ENCODE data around the gene NOD1. TPM values are rescaled to one million over a fixed set of nuclear protein-coding genes. Genes with fewer than 3 reads are reported as not detected.
A peak's percentile ranks its signal among the peaks of the same experiment; 100 is the strongest.

Gene NOD1
- total and polyA plus RNA-seq, 2 experiments from 2014 or later: 5.9 to 11.1 TPM

DNA sequence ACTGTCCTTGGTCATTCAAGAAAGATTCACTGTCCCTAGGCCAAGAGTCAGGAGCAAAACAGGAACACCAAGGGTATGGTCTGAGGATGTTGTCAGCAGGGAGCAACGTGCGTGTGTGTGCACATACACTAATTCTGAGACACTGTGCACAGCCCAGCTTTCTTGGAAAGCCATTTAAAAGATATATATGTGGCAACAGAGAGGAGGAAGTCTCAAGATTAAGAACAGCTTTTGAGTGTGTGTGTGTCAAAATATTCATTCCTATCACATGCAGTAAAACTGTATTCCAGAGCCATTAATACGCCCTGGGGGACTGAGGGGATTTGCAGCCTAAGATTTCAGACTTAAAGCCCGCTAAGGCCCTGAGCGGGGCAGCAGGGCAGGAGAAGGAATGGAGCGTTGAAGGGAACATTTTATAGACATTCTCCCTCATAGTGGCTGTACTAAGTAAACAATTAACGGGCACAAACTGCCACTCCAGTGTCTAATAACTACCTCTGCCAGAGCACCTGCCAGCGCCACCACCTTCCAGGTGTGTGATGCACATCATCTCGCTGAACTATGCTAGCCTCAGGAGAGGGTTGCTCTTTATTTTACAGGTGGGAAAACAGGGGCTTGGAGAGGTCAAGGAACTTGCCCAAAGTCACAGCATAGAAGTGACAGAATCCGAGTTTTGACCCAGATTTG, 2.0 kb downstream of the NOD1 start:
- H3K4me3 ChIP-seq: 0 out of 2 replicates have a peak overlapping the region, but pooled peaks have one; percentile 88

GRCh38 chr7:30475580-30475979, 3.0 kb downstream of the NOD1 start:
- no peaks in the 10 kb centered on the region for H3K9me3 ChIP-seq (ENCODE audit: low read depth)
- H3K4me3 ChIP-seq: no peak overlapping the region
- 32 to 43% methylated on average over 6 of the region's 6 CpGs for WGBS, 2 experiments (ENCODE audit: low coverage in 1 of 2, low lambda C conversion rate in 2 of 2, missing lambda C conversion rate in 2 of 2)
- H3F3A ChIP-seq (ENCODE audit: insufficient read depth): peaks cover 65% of the 10 kb centered on the region
- no peaks in the 10 kb centered on the region for H3K36me3 ChIP-seq (ENCODE audit: low read depth)
- in situ Hi-C loops (cut with MboI): no loop called here
- H4K20me1 ChIP-seq (ENCODE audit: insufficient read depth): no peaks in the 10 kb centered on the region
- H3K9me2 ChIP-seq (ENCODE audit: insufficient read depth): no peaks in the 10 kb centered on the region
- H2AFZ ChIP-seq: no peak overlapping the region
- H3K9ac ChIP-seq: peak overlapping the region; percentile 61
- H3K27ac ChIP-seq: peak overlapping the region; percentile 92
- peaks cover 75% of the 10 kb centered on the region for H3K4me1 ChIP-seq (ENCODE audit: insufficient read depth)
- no peaks in the 10 kb centered on the region for H3K27me3 ChIP-seq (replicated peaks; ENCODE audit: insufficient read depth)
- no peak for TF ChIP-seq EZH2 (IDR thresholded peaks at IDR 0.05; ENCODE audit: insufficient read depth, poor library complexity, severe bottlenecking)
- no peak for TF ChIP-seq EZH2phosphoT487 (IDR thresholded peaks at IDR 0.05; ENCODE audit: insufficient read depth, low read depth)
- DNase-seq: peak; percentile 39
- H3K4me2 ChIP-seq (ENCODE audit: unreplicated experiment): peak overlapping the region; percentile 18
- peaks cover 52% of the 10 kb centered on the region for H3K79me2 ChIP-seq (ENCODE audit: insufficient read depth)

More for the DNA sequence above, 2.0 kb downstream of the NOD1 start:
- no peaks in the 10 kb centered on the region for H3K9me3 ChIP-seq (ENCODE audit: low read depth)
- in situ Hi-C loops (cut with MboI): no loop called here
- peaks cover 65% of the 10 kb centered on the region for H3K4me1 ChIP-seq (ENCODE audit: insufficient read depth)
- peaks cover 45% of the 10 kb centered on the region for H3K79me2 ChIP-seq (ENCODE audit: insufficient read depth)
- peak overlapping the region; percentile 61; the same call in 1 of the 2 replicates for H3K9ac ChIP-seq
- WGBS, 2 experiments (ENCODE audit: low coverage in 1 of 2, low lambda C conversion rate in 2 of 2, missing lambda C conversion rate in 2 of 2): 72 to 75% methylated on average over 10 of the region's 10 CpGs
- no peaks in the 10 kb centered on the region for H3K9me2 ChIP-seq (ENCODE audit: insufficient read depth)
- H4K20me1 ChIP-seq (ENCODE audit: insufficient read depth): no peaks in the 10 kb centered on the region
- no peaks in the 10 kb centered on the region for H3K27me3 ChIP-seq (replicated peaks; ENCODE audit: insufficient read depth)
- H3K4me2 ChIP-seq (ENCODE audit: unreplicated experiment): peak overlapping the region; percentile 85
- no peaks in the 10 kb centered on the region for H3K36me3 ChIP-seq (ENCODE audit: low read depth)
- no peak overlapping the region; the same call in 1 of the 2 replicates for H3K27ac ChIP-seq
- peak; percentile 16 for DNase-seq
- H3F3A ChIP-seq (ENCODE audit: insufficient read depth): peaks cover 58% of the 10 kb centered on the region
- TF ChIP-seq EZH2 (IDR thresholded peaks at IDR 0.05; ENCODE audit: insufficient read depth, poor library complexity, severe bottlenecking) (no peak), EZH2phosphoT487 (IDR thresholded peaks at IDR 0.05; ENCODE audit: insufficient read depth, low read depth) (no peak)
- H2AFZ ChIP-seq: no peak overlapping the region

DNA sequence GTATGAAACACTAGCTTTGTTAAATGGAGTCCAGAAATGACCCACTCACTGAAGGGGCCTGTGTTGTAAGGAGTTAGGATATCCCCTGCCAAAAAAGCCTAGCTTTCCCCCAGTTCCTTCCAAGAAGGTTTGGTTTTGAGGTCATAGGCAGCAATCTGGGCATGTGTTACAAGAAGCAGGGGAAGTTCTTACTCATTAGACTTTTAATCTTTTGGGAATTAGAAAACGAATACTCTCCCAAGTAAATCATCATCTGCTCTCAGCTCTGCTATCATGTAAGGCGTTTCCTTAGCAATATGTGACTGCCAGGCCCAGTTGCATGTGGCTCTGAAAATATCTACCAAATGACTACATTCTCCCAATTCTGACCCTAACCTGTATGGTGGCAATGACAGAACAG, 3.7 kb downstream of the NOD1 start:
- Histone ChIP-seq H3K4me3 (no peak overlapping the region), H3K4me1 (ENCODE audit: insufficient read depth) (peaks cover 82% of the 10 kb centered on the region), H3K79me2 (ENCODE audit: insufficient read depth) (peaks cover 58% of the 10 kb centered on the region), H3F3A (ENCODE audit: insufficient read depth) (peaks cover 71% of the 10 kb centered on the region), H3K36me3 (ENCODE audit: low read depth) (no peaks in the 10 kb centered on the region), H3K9me2 (ENCODE audit: insufficient read depth) (no peaks in the 10 kb centered on the region), H3K4me2 (ENCODE audit: unreplicated experiment) (peak overlapping the region; percentile 44), H3K27me3 (replicated peaks; ENCODE audit: insufficient read depth) (no peaks in the 10 kb centered on the region), H3K9ac (peak overlapping the region; percentile 61), H4K20me1 (ENCODE audit: insufficient read depth) (no peaks in the 10 kb centered on the region), H3K9me3 (ENCODE audit: low read depth) (no peaks in the 10 kb centered on the region), H2AFZ (no peak overlapping the region), H3K27ac (peak overlapping the region; percentile 92)
- 0 to 5% methylated on average over 2 of the region's 2 CpGs for WGBS, 2 experiments (ENCODE audit: low coverage in 1 of 2, low lambda C conversion rate in 2 of 2, missing lambda C conversion rate in 2 of 2)
- TF ChIP-seq EZH2 (IDR thresholded peaks at IDR 0.05; ENCODE audit: insufficient read depth, poor library complexity, severe bottlenecking) (no peak), EZH2phosphoT487 (IDR thresholded peaks at IDR 0.05; ENCODE audit: insufficient read depth, low read depth) (no peak)
- in situ Hi-C loops (cut with MboI): no loop called here
- peak; percentile 95 for DNase-seq

DNA sequence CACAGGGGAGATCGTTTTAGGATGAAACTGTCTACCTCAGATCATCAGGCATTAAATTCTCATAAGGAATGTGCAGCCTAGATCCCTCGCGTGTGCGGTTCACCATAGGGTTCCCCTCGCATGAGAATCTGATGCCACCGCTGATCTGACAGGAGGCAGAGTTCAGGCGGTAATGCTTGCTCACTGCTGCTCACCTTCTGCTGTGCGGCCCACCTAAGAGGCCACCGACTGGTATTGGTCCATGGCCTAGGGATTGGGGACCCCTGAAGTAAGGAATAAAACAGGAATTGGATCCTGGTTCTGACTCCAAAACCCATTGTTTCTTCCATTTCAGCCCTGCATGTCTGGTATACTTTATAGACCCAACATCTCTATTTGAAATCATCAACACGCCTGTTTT, 4.1 kb downstream of the NOD1 start:
- peaks cover 60% of the 10 kb centered on the region for H3K79me2 ChIP-seq (ENCODE audit: insufficient read depth)
- H3K27me3 ChIP-seq (replicated peaks; ENCODE audit: insufficient read depth): no peaks in the 10 kb centered on the region
- 88 to 91% methylated on average over 10 of the region's 10 CpGs for WGBS, 2 experiments (ENCODE audit: low coverage in 1 of 2, low lambda C conversion rate in 2 of 2, missing lambda C conversion rate in 2 of 2)
- no peaks in the 10 kb centered on the region for H4K20me1 ChIP-seq (ENCODE audit: insufficient read depth)
- peaks cover 75% of the 10 kb centered on the region for H3F3A ChIP-seq (ENCODE audit: insufficient read depth)
- H3K27ac ChIP-seq: peak overlapping the region; percentile 92
- H3K4me1 ChIP-seq (ENCODE audit: insufficient read depth): peaks cover 85% of the 10 kb centered on the region
- in situ Hi-C loops (cut with MboI): no loop called here
- peak overlapping the region; percentile 54 for H3K9ac ChIP-seq
- TF ChIP-seq EZH2phosphoT487 (IDR thresholded peaks at IDR 0.05; ENCODE audit: insufficient read depth, low read depth) (no peak), EZH2 (IDR thresholded peaks at IDR 0.05; ENCODE audit: insufficient read depth, poor library complexity, severe bottlenecking) (no peak)
- no peaks in the 10 kb centered on the region for H3K9me2 ChIP-seq (ENCODE audit: insufficient read depth)
- DNase-seq: no peak
- no peaks in the 10 kb centered on the region for H3K9me3 ChIP-seq (ENCODE audit: low read depth)
- H3K4me3 ChIP-seq: no peak overlapping the region
- H3K36me3 ChIP-seq (ENCODE audit: low read depth): no peaks in the 10 kb centered on the region
- H3K4me2 ChIP-seq (ENCODE audit: unreplicated experiment): peak overlapping the region; percentile 44
- H2AFZ ChIP-seq: no peak overlapping the region

Measured in GM23248 (cell line).